A549 (cell line): ENCODE data around the gene CARMIL1. TPM values are rescaled to one million over a fixed set of nuclear protein-coding genes. Genes with fewer than 3 reads are reported as not detected.

Experiments used
- ATAC-seq, 2 experiments: fragments of 200-7000 bp in 1 of 2; fragments of >200 bp in 1 of 2; cut with Nextera tagmentation in 1 of 2; cut with Tn5 transposase in 1 of 2; 3 replicates each; pipeline versions ENCODE4 v1.8.0 to v1.9.1; 2018 to 2020; ENCODE audit warnings: mild to moderate bottlenecking in 1 of 2, moderate library complexity in 1 of 2
- CTCF ChIA-PET: fragments of 300-600 bp; sonication (Branson Sonifier 250); formaldehyde crosslinking; extraction: SDS; loops from one replicate; lab custom pipeline; 2021; ENCODE audit warnings: antibody characterized with exemption, inconsistent platforms; lab: Yijun Ruan, JAX
- POLR2A ChIA-PET: fragments of 350-600 bp; formaldehyde crosslinking; extraction: SDS; loops from one replicate; lab custom pipeline; 2021; ENCODE audit warnings: antibody characterized with exemption, inconsistent platforms; lab: Yijun Ruan, JAX
- DNase-seq, 2 experiments: peaks; one replicate each; pipeline versions ENCODE4 v3.0.0 to v3.0.0-alpha.2; 2011 to 2016; ENCODE audit warnings: low read depth in 1 of 2, low spot score in 1 of 2
- FAIRE-seq: peaks from 2 replicates; lab custom pipeline; 2011; peaks lifted over from hg19 to GRCh38; lab: Jason Lieb, UNC
- H3K27ac ChIP-seq, 2 experiments: fragments of >200 bp; sonication (Bioruptor Twin); formaldehyde crosslinking; 3 replicates each; pipeline ENCODE4 v1.5.1; 2016 to 2017
- H3K4me1 ChIP-seq: fragments of >200 bp; sonication (Bioruptor Twin); formaldehyde crosslinking; 3 replicates; pipeline ENCODE4 v1.6.1; 2016
- H3K4me2 ChIP-seq: fragments of >200 bp; sonication (Bioruptor Twin); formaldehyde crosslinking; 3 replicates; pipeline ENCODE4 v1.6.1; 2016
- H3K4me3 ChIP-seq: fragments of >200 bp; sonication (Bioruptor Twin); formaldehyde crosslinking; 3 replicates; pipeline ENCODE4 v1.5.1; 2016
- H3K9me3 ChIP-seq: fragments of >200 bp; sonication (Bioruptor Twin); formaldehyde crosslinking; 3 replicates; pipeline ENCODE4 v1.6.1; 2016
- ATOH8 ChIP-seq: fragments of 250-450 bp; sonication (Bioruptor Pico); IDR thresholded peaks from 2 replicates; pipeline ENCODE4 v1.5.0; 2020; ENCODE audit warnings: low read depth, mild to moderate bottlenecking, moderate library complexity
- BHLHE40 ChIP-seq: IDR thresholded peaks from 2 replicates; pipeline ENCODE4 v1.6.1; 2012; ENCODE audit warnings: low read depth, low read length, inconsistent platforms
- CTCF ChIP-seq: fragments of >200 bp; sonication (Bioruptor Twin); formaldehyde crosslinking; IDR thresholded peaks from 3 replicates; pipeline ENCODE4 v1.5.1; 2016
- E2F6 ChIP-seq: IDR thresholded peaks from 2 replicates; pipeline ENCODE4 v1.6.1; 2012; ENCODE audit warnings: low read depth, borderline replicate concordance
- ESRRA ChIP-seq: fragments of 150-350 bp; IDR thresholded peaks from 2 replicates; pipeline ENCODE4 v1.6.1; 2014; ENCODE audit warnings: mild to moderate bottlenecking, low read length, borderline replicate concordance
- FOXS1 ChIP-seq: fragments of 250-450 bp; sonication (Bioruptor Pico); IDR thresholded peaks from 2 replicates; pipeline ENCODE4 v1.5.0; 2020; ENCODE audit warnings: mild to moderate bottlenecking, moderate library complexity
- GATA3 ChIP-seq: IDR thresholded peaks from 2 replicates; pipeline ENCODE4 v1.6.1; 2012; ENCODE audit warnings: borderline replicate concordance
- HDAC2 ChIP-seq: fragments of 200-600 bp; sonication (generic); IDR thresholded peaks from 2 replicates; pipeline ENCODE4 v1.6.1; 2016
- HES2 ChIP-seq: fragments of >200 bp; sonication (Bioruptor Twin); formaldehyde crosslinking; IDR thresholded peaks from 2 replicates; pipeline ENCODE4 v1.6.1; 2016
- HEYL ChIP-seq: fragments of 250-450 bp; sonication (Bioruptor Pico); IDR thresholded peaks from 2 replicates; pipeline ENCODE4 v1.8.0; 2021; ENCODE audit warnings: mild to moderate bottlenecking, moderate library complexity
- HOXB5 ChIP-seq: fragments of 250-450 bp; sonication (Bioruptor Pico); IDR thresholded peaks from 2 replicates; pipeline ENCODE4 v1.5.0; 2020; ENCODE audit warnings: mild to moderate bottlenecking, moderate library complexity
- JUNB ChIP-seq: fragments of >200 bp; sonication (Bioruptor Twin); formaldehyde crosslinking; IDR thresholded peaks from 2 replicates; pipeline ENCODE4 v1.6.1; 2016
- KDM1A ChIP-seq: fragments of 200-600 bp; sonication (generic); IDR thresholded peaks from 2 replicates; pipeline ENCODE4 v1.6.1; 2016; ENCODE audit warnings: low read depth, mild to moderate bottlenecking
- KDM5A ChIP-seq: fragments of 200-600 bp; sonication (generic); IDR thresholded peaks from 2 replicates; pipeline ENCODE4 v1.6.1; 2016; ENCODE audit warnings: antibody characterized with exemption, mild to moderate bottlenecking
- MAFK ChIP-seq: fragments of 450-650 bp; IDR thresholded peaks from 2 replicates; pipeline ENCODE4 v1.6.1; 2014; ENCODE audit not compliant: partially characterized antibody
- NPAS2 ChIP-seq: fragments of 250-450 bp; sonication (Bioruptor Pico); IDR thresholded peaks from 2 replicates; pipeline ENCODE4 v1.8.0; 2022; ENCODE audit warnings: mild to moderate bottlenecking, moderate library complexity, borderline replicate concordance
- RNF2 ChIP-seq: fragments of 200-600 bp; sonication (generic); IDR thresholded peaks from 2 replicates; pipeline ENCODE4 v1.6.1; 2016; ENCODE audit warnings: low read depth, mild to moderate bottlenecking, antibody characterized with exemption, moderate library complexity, borderline replicate concordance
- SMC3 ChIP-seq: fragments of >200 bp; sonication (Bioruptor Twin); formaldehyde crosslinking; IDR thresholded peaks from 3 replicates; pipeline ENCODE4 v1.6.1; 2018; ENCODE audit warnings: inconsistent platforms
- ZC3H11A ChIP-seq: fragments of 450-650 bp; IDR thresholded peaks from 2 replicates; pipeline ENCODE4 v1.6.1; 2014; ENCODE audit warnings: antibody characterized with exemption, mild to moderate bottlenecking
- ZFP36 ChIP-seq: fragments of 450-650 bp; IDR thresholded peaks from 2 replicates; pipeline ENCODE4 v1.6.1; 2014; ENCODE audit warnings: borderline replicate concordance; ENCODE audit not compliant: partially characterized antibody
- ZSCAN20 ChIP-seq: fragments of 250-450 bp; sonication (Bioruptor Pico); IDR thresholded peaks from 2 replicates; pipeline ENCODE4 v1.8.0; 2022; ENCODE audit warnings: mild to moderate bottlenecking, moderate library complexity
- WGBS: methylation state at CpG from one replicate; pipeline ENCODE4 v1.1.6; 2017; ENCODE audit errors: missing lambda C conversion rate; 5-methylcytosine and 5-hydroxymethylcytosine counted together
- polyA plus RNA-seq, 4 experiments: library from polyadenylated mRNA; depleted of rRNA in 3 of 4; stranded (reverse); fragments of >200 nt; fragmentation: RNase III in 1 of 4; extraction: RNeasy Plus Mini Kit Qiagen cat#74134 plus additional on column Dnase treatment in 1 of 4; gene quantifications; 2 replicates in 3 of 4; 3 replicates in 1 of 4; pipeline ENCODE4 v1.2.3, GENCODE V29; 2011 to 2017

The CARMIL1 gene
- polyA plus RNA-seq, 2 of the 4 experiments (the other 2 are of a cell fraction), result 11.5 to 11.8 TPM

- Histone ChIP-seq H3K9me3 (no peaks in the 10 kb centered on the region), H3K27ac (no peak overlapping the region; a peak in 1 of 6 replicates), H3K4me2 (peak overlapping the region; percentile 25; the same call in 1 of the 3 replicates)
- FAIRE-seq, result no peak
- DNase-seq, result no peak
- TF ChIP-seq SMC3 (no peak), ESRRA (no peak), FOXS1 (CRISPR knock-in tag) (no peak), E2F6 (no peak), ZFP36 (no peak), KDM1A (no peak), KDM5A (no peak), ZC3H11A (no peak)
- TF ChIP-seq, all 56 proteins: peak for 0
- no peak overlapping the region for H3K4me3 ChIP-seq
- WGBS, result 67% methylated on average over 10 of the region's 10 CpGs
- H3K4me1 ChIP-seq, result peaks cover 28% of the 10 kb centered on the region
- POLR2A ChIA-PET, result no interaction called here
- no peak for ATAC-seq
- CTCF ChIA-PET, result interaction anchor here (0.6 to 1.7 kb wide), 3 partner anchors 20 to 221 kb away, joined by 3 to 4 read pairs (median 4); no protein-coding TSS in a partner anchor
Measured at GRCh38 chr6:25370178-25371036, 91.2 kb downstream of the CARMIL1 start.

- H3K4me3 ChIP-seq, result no peak overlapping the region
- CTCF ChIA-PET, result interaction anchor here (0.6 to 1.7 kb wide), 2 partner anchors 106 to 221 kb away, joined by 4 read pairs; no protein-coding TSS in a partner anchor
- WGBS, result 93% methylated on average over 2 of the region's 2 CpGs
- TF ChIP-seq KDM1A, result no peak
- TF ChIP-seq JUNB, result no peak
- TF ChIP-seq ZSCAN20 (CRISPR knock-in tag), result no peak
- no peak for TF ChIP-seq ATOH8 (CRISPR knock-in tag)
- TF ChIP-seq GATA3, result no peak
- TF ChIP-seq, all 56 proteins: peak for 0
- DNase-seq (no peak), FAIRE-seq (no peak), ATAC-seq (no peak)
- Histone ChIP-seq H3K4me1 (peaks cover 28% of the 10 kb centered on the region), H3K9me3 (no peaks in the 10 kb centered on the region), H3K27ac (no peak overlapping the region), H3K4me2 (no peak overlapping the region)
- POLR2A ChIA-PET, result no interaction called here
Measured at GRCh38 chr6:25371037-25371347, 91.8 kb downstream of the CARMIL1 start.

GRCh38 chr6:25375125-25375524 is 96.0 kb downstream of the CARMIL1 start:
- no peak for ATAC-seq
- WGBS, result 96% methylated on average over 1 of the region's 1 CpG

GRCh38 chr6:25377664-25378063 is 98.5 kb downstream of the CARMIL1 start:
- CTCF ChIA-PET, result no interaction called here

More at GRCh38 chr6:25375125-25375524, 96.0 kb downstream of the CARMIL1 start:
- H3K4me1 ChIP-seq, result peaks cover 4% of the 10 kb centered on the region
- CTCF ChIA-PET, result no interaction called here
- POLR2A ChIA-PET, result no interaction called here
- TF ChIP-seq ESRRA, result no peak
- TF ChIP-seq HES2, result no peak
- no peak for TF ChIP-seq MAFK
- no peak for TF ChIP-seq HDAC2
- DNase-seq (no peak), FAIRE-seq (no peak)
- H3K9me3 ChIP-seq, result no peaks in the 10 kb centered on the region
- H3K4me2 ChIP-seq, result no peak overlapping the region
- no peak overlapping the region for H3K4me3 ChIP-seq
- H3K27ac ChIP-seq, result no peak overlapping the region

More at GRCh38 chr6:25377664-25378063, 98.5 kb downstream of the CARMIL1 start:
- ATAC-seq (no peak), FAIRE-seq (no peak), DNase-seq (no peak)
- 71% methylated on average over 1 of the region's 1 CpG for WGBS
- no peak for TF ChIP-seq HES2
- TF ChIP-seq BHLHE40, result no peak
- TF ChIP-seq HOXB5 (CRISPR knock-in tag), result no peak
- TF ChIP-seq CTCF, result no peak
- no peak for TF ChIP-seq SMC3
- TF ChIP-seq RNF2, result no peak
- TF ChIP-seq HEYL (CRISPR knock-in tag), result no peak
- TF ChIP-seq NPAS2 (CRISPR knock-in tag), result no peak
- Histone ChIP-seq H3K27ac (no peak overlapping the region), H3K9me3 (no peaks in the 10 kb centered on the region), H3K4me2 (no peak overlapping the region), H3K4me1 (no peaks in the 10 kb centered on the region), H3K4me3 (no peak overlapping the region)
- POLR2A ChIA-PET, result no interaction called here
